GM18508 (cell line): ENCODE data around the gene ARHGAP5.

Experiments
- ATAC-seq: cut with Tn5 transposase; IDR thresholded peaks from one replicate; pipeline ENCODE4 v1.9.1; 2021; ENCODE audit warnings: moderate number of reproducible peaks; ENCODE audit not compliant: insufficient read depth, unreplicated experiment

ARHGAP5 gene

GRCh38 chr14:32205984-32206383 lies 128.9 kb downstream of the ARHGAP5 start:
- no peak for ATAC-seq

GRCh38 chr14:32206552-32206951 lies 129.4 kb downstream of the ARHGAP5 start:
- ATAC-seq: no peak

- no peak for ATAC-seq
These were observed 131.4 kb downstream of the ARHGAP5 start for GRCh38 chr14:32208490-32208889.
